LNCAP (cell line): ENCODE results near the gene MAGI1.

ENCODE experiments used
- CTCF ChIP-seq: fragments of 450-650 bp; IDR thresholded peaks from 2 replicates; pipeline ENCODE4 v1.5.1; 2017; ENCODE audit warnings: mild to moderate bottlenecking

Gene MAGI1

GRCh38 chr3:66017084-66017483 is 21.6 kb downstream of the MAGI1 start:
- no peak for TF ChIP-seq CTCF

DNA sequence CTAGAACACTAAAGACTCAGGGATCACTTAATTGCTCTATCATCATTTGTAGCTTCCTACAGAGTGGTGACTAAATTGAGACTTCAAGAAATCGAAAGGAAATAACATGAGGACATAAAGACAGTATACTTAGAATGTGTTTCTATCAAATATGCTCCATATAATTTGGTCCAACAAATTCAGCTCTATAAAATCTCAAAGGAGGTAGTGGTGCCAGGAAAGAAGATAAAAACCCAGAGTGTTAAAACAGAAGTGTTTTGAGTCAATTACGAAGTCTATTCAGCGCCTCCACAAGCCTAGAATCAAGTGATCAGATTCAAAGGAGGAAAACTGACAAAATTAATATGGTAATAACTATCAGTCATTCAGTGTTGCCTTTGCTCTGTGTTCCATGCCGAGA is 22.9 kb downstream of the MAGI1 start:
- TF ChIP-seq CTCF: no peak

- no peak for TF ChIP-seq CTCF
Measured at GRCh38 chr3:66014651-66015050, 24.1 kb downstream of the MAGI1 start.

GRCh38 chr3:66014056-66014455 is 24.7 kb downstream of the MAGI1 start:
- TF ChIP-seq CTCF: no peak

GRCh38 chr3:66012711-66013110 is 26.0 kb downstream of the MAGI1 start:
- no peak for TF ChIP-seq CTCF

- no peak for TF ChIP-seq CTCF
Measured at GRCh38 chr3:66010739-66011655, 27.7 kb downstream of the MAGI1 start.

GRCh38 chr3:66010348-66010738 is 28.4 kb downstream of the MAGI1 start:
- no peak for TF ChIP-seq CTCF
